Mucosa of gallbladder (tissue), 1 donor: ENCODE data around the gene CAPZB. TPM values are rescaled to one million over a fixed set of nuclear protein-coding genes. Genes with fewer than 3 reads are reported as not detected.
A peak's percentile ranks its signal among the peaks of the same experiment; 100 is the strongest.

Experiments used
- DNase-seq: peaks from one replicate; pipeline ENCODE4 v3.0.0-alpha.2; 2020; ENCODE audit warnings: low spot score
- total RNA-seq: library from RNA; stranded (reverse); gene quantifications from one replicate; pipeline ENCODE4 v1.2.1, GENCODE V29; 2021
- donor health status: DM: no; HTN: no; CAD: no.

The CAPZB gene
- total RNA-seq, 1 donor from 2014 or later, result 255 TPM

DNA sequence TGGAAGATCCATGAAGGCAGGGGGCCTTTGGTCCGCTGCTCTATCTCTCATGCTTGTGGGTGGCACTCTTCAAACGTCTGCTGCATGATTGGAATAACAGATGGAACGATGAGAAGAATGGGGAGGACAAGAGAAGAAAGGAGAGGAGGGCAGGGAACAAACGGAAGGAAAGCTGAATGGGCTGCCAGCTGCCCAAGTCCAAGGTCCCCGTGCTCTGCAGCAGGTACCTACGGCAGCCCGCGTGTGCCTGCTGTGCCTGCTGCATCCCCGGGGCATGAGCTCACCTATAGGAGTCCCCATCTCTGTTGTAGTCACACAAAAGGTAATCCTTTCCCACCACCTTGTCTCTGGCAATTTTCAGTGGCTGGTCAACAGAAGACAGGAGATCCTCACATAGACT is 100.1 kb downstream of the CAPZB start:
- peak; percentile 36 for DNase-seq

- peak; percentile 66 for DNase-seq
Measured at GRCh38 chr1:19384772-19385187, 100.6 kb downstream of the CAPZB start.

DNA sequence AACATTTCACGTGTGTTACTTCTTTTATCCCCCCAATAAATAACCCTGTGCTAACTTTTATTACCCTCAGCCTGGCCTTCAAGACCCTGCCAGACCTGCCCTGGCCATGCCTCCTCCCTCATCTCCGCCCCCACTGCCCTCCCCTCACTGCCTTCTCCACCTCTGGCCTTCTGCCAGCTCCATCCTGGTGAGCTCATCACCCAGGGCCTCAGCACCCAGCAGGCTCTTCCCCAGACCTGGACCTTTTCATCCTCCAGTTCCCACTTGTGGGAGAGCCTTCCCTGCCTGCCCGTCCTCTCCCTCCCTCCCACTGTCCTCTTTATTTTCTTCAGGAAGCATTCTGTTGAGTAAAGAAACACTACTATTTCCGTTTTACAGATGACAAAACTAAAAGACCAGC is 101.2 kb downstream of the CAPZB start:
- DNase-seq, result no peak

DNA sequence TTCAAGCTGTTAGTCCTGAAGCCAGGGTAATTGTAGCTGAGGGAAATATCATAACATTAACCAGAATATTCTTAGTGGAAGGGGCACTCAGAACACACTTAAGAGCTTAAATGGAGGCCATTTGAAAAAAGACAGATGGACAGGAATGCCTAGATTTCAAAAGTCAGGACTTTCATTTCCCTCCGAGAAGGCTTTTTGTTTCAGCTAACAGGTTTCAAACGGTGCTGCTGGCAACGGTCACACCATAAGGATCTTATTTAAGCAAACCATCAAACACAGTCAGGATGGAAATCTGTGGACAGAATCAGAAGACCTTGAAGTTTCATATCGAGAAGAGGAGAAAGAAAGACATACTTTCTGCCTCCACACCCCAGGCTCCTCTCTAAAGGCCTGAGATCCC is 103.1 kb downstream of the CAPZB start:
- no peak for DNase-seq

- DNase-seq, result no peak
Measured at GRCh38 chr1:19381261-19381660, 104.1 kb downstream of the CAPZB start.

DNA sequence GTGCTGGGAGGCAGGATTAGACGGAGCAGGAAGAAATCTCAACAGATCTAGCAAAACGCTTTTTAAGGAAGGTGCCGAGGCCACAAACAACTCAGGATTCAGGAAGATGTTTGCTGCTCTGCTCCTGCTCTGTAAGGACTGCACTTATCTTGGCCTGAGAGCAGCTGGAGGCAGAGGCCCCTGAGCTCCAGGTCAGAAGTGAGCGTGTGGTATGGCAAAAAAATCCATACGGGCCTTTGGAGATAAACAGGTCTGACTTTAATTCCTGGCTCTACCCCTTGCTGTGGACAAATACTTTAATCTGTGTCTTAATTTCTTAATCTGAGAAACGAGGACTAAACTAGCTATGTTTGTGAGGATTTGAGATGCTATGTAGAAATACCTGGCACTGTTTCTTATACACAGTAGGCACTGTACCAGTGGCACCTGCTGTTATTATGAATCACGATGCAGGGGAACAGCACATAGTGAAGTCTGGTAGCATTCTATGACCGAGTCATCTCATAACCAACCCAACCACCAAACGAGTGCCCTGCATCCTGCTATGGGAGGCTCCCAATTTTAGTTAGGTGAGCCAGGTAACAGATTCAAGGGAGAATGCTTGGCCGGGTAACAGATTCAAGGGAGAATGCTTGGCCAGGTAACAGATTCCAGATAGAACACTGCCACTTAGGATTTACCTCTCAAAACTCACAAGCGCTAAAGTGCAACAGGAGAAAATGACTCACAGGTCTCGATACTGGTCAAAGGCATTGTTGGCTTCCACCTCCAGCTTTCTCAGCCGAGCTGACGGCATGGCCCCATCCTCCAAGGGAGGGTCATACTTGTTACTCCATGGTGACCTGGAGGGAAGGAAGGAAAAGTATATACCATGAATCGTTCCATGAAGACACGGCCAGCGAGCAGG is 107.3 kb downstream of the CAPZB start:
- DNase-seq, result peak; percentile 53

GRCh38 chr1:19376428-19377372 is 108.6 kb downstream of the CAPZB start:
- no peak for DNase-seq

DNA sequence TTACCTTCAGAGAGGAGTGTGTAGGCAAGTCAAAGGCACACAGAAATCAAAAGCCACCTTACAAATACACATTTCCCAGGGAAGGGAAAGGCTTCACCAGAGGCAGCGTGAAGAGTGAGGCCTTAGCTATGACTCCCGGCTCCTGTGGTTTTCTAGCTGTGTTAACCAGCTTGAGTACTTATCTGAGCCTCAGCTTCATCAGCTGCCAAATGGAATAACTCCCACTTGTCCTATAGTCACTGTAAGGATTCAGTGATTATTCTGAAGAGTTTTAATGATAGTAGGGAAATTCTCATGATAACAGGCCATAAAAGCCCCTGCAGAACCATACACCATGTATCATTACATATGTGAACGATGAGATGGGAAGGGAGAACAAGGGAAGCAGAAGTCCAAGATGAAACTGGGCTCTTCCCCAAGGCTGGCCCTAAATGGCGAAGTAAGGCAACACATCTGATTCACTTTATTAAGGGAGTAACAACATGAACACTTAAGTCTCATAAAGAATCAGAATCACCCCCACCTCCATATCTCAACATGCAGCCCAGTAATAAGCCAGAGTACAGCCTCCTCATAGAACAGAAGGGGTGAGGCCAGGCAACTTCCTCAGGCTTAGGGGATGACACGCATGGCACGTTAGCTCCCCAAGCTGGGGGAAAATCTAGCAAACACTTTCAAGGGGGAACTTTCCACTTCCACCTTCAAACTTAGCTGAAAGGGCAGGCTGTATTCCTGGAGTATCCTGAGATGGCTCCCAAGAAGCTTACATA is 109.5 kb downstream of the CAPZB start:
- DNase-seq, result no peak

GRCh38 chr1:19374926-19375325 is 110.4 kb downstream of the CAPZB start:
- DNase-seq, result no peak

DNA sequence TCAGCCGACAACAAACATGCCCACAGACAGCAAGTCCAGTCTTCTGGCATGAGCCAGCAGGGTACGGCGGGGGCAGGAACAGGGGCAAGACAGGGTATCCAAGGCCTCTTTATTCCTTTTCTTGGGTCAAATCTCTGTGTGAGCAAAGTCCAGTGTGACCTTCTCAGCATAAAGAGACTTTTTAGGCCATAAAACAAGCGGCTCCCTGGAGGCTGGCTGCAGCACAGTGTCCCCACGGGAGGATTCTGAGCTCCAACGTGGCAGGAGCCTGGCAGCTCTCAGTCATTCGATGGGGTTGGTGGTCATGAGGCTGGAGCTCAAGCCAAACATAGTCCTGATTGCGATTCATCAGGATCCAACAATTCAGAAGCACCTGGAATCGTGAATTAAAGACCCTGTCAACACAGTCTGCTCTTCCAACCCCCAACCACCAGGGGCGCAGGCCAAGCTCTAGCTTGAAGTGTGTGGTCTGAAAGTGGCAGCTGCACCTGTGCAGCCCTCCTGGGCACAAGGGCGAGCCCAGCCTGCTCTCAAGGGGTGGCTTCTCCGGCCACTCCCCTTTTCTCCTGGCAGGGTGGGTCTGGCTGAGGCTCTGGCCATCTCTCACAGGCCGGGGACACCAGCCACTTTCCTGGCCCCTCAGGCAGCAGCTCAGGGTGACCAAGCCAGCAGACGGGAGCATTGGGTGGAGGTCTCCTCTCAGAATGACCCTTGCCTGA is 111.1 kb downstream of the CAPZB start:
- DNase-seq, result no peak

GRCh38 chr1:19373211-19374082 is 111.9 kb downstream of the CAPZB start:
- no peak for DNase-seq

- DNase-seq, result no peak
Measured at GRCh38 chr1:19372602-19373001, 112.7 kb downstream of the CAPZB start.

DNA sequence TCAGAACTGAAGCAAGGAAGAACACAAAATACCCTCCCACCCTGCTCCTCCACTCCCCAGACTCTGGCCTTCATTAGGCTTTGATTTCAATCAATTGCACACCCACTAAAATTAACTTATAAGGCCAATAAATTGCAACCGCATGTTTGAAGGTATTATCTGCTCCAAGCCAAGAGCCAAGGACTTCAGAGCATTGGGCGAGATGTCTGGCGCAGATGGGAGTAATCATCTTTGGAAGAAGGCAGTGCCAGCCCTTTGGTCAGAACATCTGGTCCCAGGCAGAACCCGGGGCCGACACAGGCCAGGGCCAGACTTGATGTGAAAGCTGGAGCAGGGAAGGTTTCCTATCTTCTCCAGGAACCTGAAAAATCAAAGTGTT is 113.2 kb downstream of the CAPZB start:
- no peak for DNase-seq

DNA sequence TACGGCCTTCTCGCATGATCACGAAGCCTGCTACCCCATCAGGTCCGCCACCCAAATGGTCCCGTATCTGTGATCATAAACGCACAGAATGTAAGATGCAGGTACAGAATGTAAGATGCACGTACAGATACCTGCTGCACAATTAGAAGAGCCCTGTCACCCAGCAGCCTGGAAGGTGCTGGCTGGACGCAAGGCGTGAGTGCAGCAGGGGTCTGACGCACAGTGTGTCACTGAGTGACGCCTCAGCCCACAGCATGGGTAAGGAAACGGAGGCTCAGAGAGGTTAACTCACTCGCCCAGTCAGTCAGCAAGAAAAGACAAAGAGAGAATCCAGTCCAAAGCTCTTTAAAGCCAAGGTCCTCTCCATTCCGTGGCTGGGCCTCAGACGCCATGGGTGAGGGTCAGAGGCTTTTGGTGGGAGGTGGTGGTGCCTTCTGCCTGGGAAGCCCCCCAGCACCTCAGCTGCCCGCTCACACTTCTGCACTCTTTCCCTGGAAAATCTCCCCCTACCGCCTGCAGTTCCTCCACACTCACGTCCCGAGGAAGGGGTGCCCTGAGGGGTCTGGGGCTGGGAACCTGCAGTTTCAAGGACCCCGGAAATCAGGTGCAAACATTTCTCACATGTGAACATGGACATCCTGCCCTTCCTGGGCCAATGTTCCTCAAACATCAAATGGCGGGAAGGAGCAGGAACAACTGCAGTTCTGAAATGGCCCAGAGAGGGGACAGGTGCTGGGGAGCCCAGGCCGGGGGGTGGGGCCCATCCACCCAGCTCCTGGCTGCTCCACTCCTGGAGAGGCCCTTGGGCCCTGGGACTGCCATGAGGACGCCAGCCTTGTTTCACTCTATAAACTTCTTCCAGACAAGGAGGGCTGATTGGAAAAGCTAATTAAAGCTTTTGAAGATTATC is 113.9 kb downstream of the CAPZB start:
- no peak for DNase-seq

- no peak for DNase-seq
Measured at GRCh38 chr1:19370453-19371170, 114.7 kb downstream of the CAPZB start.

- DNase-seq, result no peak
Measured at GRCh38 chr1:19369396-19370090, 115.8 kb downstream of the CAPZB start.

DNA sequence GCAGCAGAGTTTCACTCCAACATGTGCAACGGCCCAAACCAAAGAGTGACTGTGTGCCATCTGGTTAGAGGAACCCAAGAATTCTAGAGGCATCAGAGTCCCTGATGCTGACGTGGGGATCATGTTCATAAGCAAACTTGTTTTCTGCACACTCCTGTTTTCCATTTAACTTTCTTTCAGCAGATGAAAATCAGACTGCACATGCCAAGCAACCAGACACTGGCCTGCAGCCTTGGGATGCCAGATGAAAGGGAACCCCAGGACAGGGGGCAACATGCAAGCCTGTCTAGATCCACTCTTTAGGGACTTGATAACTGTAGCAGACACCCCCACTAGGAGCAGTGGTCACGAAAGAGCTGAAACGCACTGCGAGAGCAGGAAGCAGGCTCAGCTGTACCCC is 116.4 kb downstream of the CAPZB start:
- DNase-seq, result no peak

- DNase-seq, result no peak
Measured at GRCh38 chr1:19368050-19368449, 117.3 kb downstream of the CAPZB start.
